ENCODE measurements around the gene LTBP2.
"Not testable (repeated sequence)": the region's sequence is repeated elsewhere in the genome, so short reads cannot be mapped to it uniquely, and the experiment has no call there.

Gene LTBP2

GRCh38 chr14:74543771-74544438, 68.1 kb downstream of the LTBP2 start:
- no peak for DNase-seq (ENCODE audit: low read depth)
- no peak for TF ChIP-seq CTCF (conservative IDR thresholded peaks at IDR 0.05; ENCODE audit: low read length)
- H3K4me3 ChIP-seq (ENCODE audit: low read length), result no peak overlapping the region

- TF ChIP-seq CTCF (conservative IDR thresholded peaks at IDR 0.05; ENCODE audit: low read length), result no peak
- no peak overlapping the region for H3K4me3 ChIP-seq (ENCODE audit: low read length)
- DNase-seq (ENCODE audit: low read depth), result no peak
Observed at GRCh38 chr14:74542056-74542685, 69.9 kb downstream of the LTBP2 start.

GRCh38 chr14:74541225-74541624, 70.8 kb downstream of the LTBP2 start:
- no peak for TF ChIP-seq CTCF (conservative IDR thresholded peaks at IDR 0.05; ENCODE audit: low read length)
- DNase-seq (ENCODE audit: low read depth), result no peak
- H3K4me3 ChIP-seq (ENCODE audit: low read length), result no peak overlapping the region

- TF ChIP-seq CTCF (conservative IDR thresholded peaks at IDR 0.05; ENCODE audit: low read length), result no peak
- H3K4me3 ChIP-seq (ENCODE audit: low read length), result no peak overlapping the region
- DNase-seq (ENCODE audit: low read depth), result no peak
Observed at GRCh38 chr14:74539503-74539902, 72.5 kb downstream of the LTBP2 start.

GRCh38 chr14:74538411-74539391, 73.3 kb downstream of the LTBP2 start:
- TF ChIP-seq CTCF (conservative IDR thresholded peaks at IDR 0.05; ENCODE audit: low read length), result no peak
- H3K4me3 ChIP-seq (ENCODE audit: low read length), result no peak overlapping the region
- peak; percentile 19 for DNase-seq (ENCODE audit: low read depth)

GRCh38 chr14:74536336-74536735, 75.7 kb downstream of the LTBP2 start:
- H3K4me3 ChIP-seq (ENCODE audit: low read length); DNase-seq (ENCODE audit: low read depth): not testable (repeated sequence)

- H3K4me3 ChIP-seq (ENCODE audit: low read length), result no peak overlapping the region
- no peak for TF ChIP-seq CTCF (conservative IDR thresholded peaks at IDR 0.05; ENCODE audit: low read length)
- no peak for DNase-seq (ENCODE audit: low read depth)
Observed at GRCh38 chr14:74535756-74536325, 76.2 kb downstream of the LTBP2 start.
